GM19099 (cell line): ENCODE results near the gene INPP1.

Experiments
- POLR2A ChIP-seq: IDR thresholded peaks from 3 replicates; pipeline ENCODE4 v1.6.1; 2011; ENCODE audit warnings: low read depth; ENCODE audit not compliant: insufficient read length; ENCODE audit errors: extremely low read depth

Gene INPP1

DNA sequence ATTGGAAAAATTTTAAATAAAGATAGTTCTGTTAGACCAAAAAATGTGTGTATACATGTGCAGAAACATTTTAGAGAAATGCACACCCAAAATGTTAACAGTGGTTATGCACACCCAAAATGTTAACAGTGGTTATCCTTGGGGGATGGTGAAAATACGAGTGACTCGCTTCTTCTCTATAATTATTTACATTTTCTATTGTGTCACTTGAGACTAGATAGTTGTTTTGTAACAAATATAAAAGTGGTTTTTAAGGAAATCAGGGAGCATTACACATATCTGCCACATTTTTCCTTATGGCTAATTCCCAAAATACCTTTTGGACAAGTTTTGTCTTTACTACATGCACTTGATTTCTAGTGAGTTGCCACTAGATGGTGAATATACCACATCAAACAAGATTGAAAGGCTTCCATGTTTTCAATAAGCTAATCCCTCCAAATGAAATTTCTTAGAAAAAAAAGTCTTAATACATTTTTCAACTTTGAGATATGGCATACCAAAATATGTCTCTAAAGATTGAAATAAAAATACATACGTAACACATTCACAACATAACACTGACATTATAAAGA, 14.7 kb upstream of the INPP1 start:
- no peak for TF ChIP-seq POLR2A

- no peak for TF ChIP-seq POLR2A
Measured at GRCh38 chr2:190333395-190333794, 10.0 kb upstream of the INPP1 start.

DNA sequence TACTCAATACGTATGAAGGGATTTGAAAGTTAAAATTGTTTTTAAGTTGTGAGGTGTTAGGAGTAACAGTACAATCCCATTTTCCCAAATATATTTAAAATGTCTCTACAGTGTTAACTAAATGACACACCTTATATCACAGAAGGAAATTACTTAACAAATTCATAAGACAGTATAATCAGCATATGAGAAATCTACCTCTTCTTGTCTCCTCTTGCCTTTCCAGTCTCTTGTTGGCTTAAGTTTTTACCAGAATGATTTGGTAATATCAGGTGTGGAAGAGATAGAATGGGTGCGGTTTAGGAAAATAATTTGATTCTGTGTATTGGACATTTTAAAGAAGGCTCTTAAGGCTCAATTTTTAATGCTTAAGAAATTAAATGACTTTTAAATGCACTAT, 9.5 kb upstream of the INPP1 start:
- TF ChIP-seq POLR2A = no peak

GRCh38 chr2:190334479-190335224, 8.7 kb upstream of the INPP1 start:
- TF ChIP-seq POLR2A = no peak

- TF ChIP-seq POLR2A = no peak
Measured at GRCh38 chr2:190335225-190335559, 8.2 kb upstream of the INPP1 start.

- no peak for TF ChIP-seq POLR2A
Measured at GRCh38 chr2:190336420-190336819, 7.0 kb upstream of the INPP1 start.

GRCh38 chr2:190338453-190338852, 4.9 kb upstream of the INPP1 start:
- TF ChIP-seq POLR2A = no peak

DNA sequence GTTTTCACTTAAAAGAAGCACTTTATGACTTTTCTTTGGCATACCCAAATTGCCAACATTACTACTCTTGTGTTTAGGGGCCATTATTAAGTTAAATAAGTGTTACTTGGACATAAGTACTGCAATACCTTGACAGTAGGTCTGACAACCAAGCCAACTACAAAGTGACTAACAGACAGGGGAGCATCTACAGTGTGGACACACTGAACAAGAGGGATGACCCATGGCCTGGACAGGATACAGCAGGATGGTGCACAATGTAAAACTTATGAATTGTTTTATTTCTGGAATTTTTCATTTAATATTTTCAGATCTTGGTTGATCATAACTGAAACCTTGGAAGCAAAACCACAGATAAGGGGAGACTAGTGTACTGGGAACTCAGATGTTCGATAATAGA, 4.0 kb upstream of the INPP1 start:
- no peak for TF ChIP-seq POLR2A

DNA sequence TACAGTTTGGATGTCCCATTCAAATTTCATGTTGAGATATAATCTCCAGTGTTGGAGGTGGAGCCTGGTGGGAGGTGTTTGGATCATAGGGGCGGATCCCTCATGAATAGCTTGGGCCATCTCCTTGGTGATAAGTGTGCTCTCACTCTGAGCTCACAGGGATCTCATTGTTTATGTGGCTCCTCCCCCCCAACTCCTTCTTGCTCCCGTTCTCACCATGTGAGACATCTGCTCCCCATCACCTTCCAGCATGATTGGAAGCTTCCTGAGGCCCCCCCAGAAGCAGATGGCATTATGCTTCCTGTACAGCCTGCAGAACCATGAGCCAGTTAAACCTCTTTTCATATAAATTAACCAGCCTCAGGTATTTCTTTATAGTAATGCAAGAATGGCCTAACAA, 3.0 kb upstream of the INPP1 start:
- TF ChIP-seq POLR2A = no peak

- no peak for TF ChIP-seq POLR2A
Measured at GRCh38 chr2:190342611-190343010, 778 bp upstream of the INPP1 start.

DNA sequence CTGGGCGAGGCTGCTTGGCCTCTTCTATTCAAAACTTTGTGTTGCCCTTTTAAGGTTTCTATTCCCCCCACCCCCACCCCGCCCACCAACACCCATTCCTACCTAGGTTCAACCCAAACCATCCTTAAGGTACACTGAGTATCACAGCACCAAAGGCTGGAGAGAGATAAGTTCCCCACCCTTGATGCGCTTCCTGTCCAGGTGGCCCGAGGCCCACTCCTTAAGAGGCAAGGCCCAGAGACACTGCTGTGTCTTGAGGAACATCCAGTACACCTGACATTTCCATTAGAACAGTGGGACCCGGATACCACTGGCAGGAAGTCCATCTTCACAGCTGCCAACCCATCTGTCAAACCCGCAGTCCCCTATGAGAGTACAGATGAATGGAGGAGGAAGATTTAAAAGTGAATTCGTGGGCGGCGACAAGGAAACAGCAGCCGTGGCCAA, 277 bp upstream of the INPP1 start:
- no peak for TF ChIP-seq POLR2A

DNA sequence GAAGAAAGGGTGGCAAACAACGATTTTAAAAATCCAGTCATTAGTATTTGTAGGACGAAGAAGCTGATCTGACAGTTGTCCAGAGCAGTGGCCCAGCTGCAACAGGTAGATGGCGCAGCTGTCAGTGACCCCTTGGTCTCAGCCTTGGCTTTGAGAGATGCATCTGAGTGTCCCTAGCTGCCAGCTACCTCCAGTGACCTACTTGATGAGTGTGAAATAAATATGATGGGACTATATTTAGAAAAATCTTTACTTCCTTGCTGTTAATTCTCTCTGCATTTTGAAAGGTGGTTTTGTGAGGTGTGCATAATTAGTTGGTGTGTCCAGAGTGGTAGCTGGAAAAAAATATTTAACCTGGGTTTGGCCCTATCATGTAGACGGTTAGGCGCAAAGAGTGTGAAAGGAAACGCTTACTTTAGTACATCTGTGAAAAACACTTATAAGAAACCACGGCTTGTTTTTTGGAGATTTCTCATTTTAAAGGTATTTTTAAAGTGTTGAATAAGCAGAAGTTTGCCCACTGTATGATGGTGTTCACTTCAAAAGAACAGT, 963 bp downstream of the INPP1 start:
- TF ChIP-seq POLR2A = no peak

- no peak for TF ChIP-seq POLR2A
Measured at GRCh38 chr2:190350371-190350770, 7.0 kb downstream of the INPP1 start.

- TF ChIP-seq POLR2A = no peak
Measured at GRCh38 chr2:190351955-190352354, 8.6 kb downstream of the INPP1 start.

- no peak for TF ChIP-seq POLR2A
Measured at GRCh38 chr2:190352668-190353536, 9.5 kb downstream of the INPP1 start.

DNA sequence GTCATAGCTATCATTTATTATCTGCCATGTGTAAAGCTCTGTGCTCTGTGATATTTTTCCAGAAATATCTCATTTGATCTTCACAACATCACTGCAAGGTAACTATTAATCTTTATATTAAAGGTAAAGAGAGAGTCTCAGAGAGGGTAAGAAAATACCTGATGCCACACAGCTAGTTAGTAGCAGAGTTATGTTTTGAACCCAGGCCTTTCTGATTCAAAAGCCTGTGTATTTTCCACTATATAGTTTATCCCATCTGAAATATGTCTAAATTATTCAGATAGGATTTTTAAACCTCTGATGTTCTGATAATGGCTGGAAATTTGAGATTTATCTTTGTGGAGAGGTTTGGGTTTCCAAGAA, 10.1 kb downstream of the INPP1 start:
- no peak for TF ChIP-seq POLR2A
